H1 (cell line): Measurements from ENCODE around the gene TNNT3. TPM values are rescaled to one million over a fixed set of nuclear protein-coding genes. Genes with fewer than 3 reads are reported as not detected.

Experiments
- CTCF ChIA-PET: fragments of 300-600 bp; sonication (Branson Sonifier 250); formaldehyde crosslinking; loops from one replicate; lab custom pipeline; 2021; ENCODE audit not compliant: partially characterized antibody; lab: Charles Lee
- POLR2A ChIA-PET: fragments of 300-600 bp; sonication (Branson Sonifier 250); formaldehyde crosslinking; loops from one replicate; lab custom pipeline; 2021; ENCODE audit warnings: inconsistent platforms; ENCODE audit not compliant: partially characterized antibody; lab: Charles Lee
- DNase-seq, 2 experiments: peaks; one replicate each; pipeline versions ENCODE4 v3.0.0 to v3.0.0-alpha.2; 2010 to 2022; ENCODE audit warnings: low spot score in 2 of 2, low read depth in 1 of 2, mixed read lengths in 1 of 2
- FAIRE-seq: peaks from 2 replicates; lab custom pipeline; 2011; peaks lifted over from hg19 to GRCh38; lab: Jason Lieb, UNC
- H2AFZ ChIP-seq: 2 replicates; pipeline ENCODE4 v1.8.1; 2012; ENCODE audit warnings: low read length, inconsistent platforms
- H2AK5ac ChIP-seq: 2 replicates; pipeline ENCODE4 v1.6.1; 2013; ENCODE audit warnings: low read depth, low read length
- H2BK120ac ChIP-seq: replicated peaks from 2 replicates; pipeline ENCODE3; 2013; ENCODE audit warnings: low read depth, low read length, inconsistent platforms
- H2BK12ac ChIP-seq: 2 replicates; pipeline ENCODE4 v1.6.1; 2013; ENCODE audit warnings: low read depth, low read length
- H2BK15ac ChIP-seq: 2 replicates; pipeline ENCODE4 v1.6.1; 2013; ENCODE audit warnings: low read length
- H2BK20ac ChIP-seq: 2 replicates; pipeline ENCODE4 v1.6.1; 2013; ENCODE audit warnings: low read length
- H2BK5ac ChIP-seq: 2 replicates; pipeline ENCODE4 v1.6.1; 2013; ENCODE audit warnings: low read depth, low read length
- H3K14ac ChIP-seq: 2 replicates; pipeline ENCODE4 v1.6.1; 2013; ENCODE audit warnings: inconsistent platforms; ENCODE audit not compliant: insufficient read length
- H3K18ac ChIP-seq: 2 replicates; pipeline ENCODE4 v1.6.1; 2013; ENCODE audit warnings: low read length; ENCODE audit errors: extremely low read depth
- H3K23ac ChIP-seq: 2 replicates; pipeline ENCODE4 v1.6.1; 2013; ENCODE audit warnings: inconsistent platforms; ENCODE audit not compliant: insufficient read length
- H3K23me2 ChIP-seq: 2 replicates; pipeline ENCODE4 v1.6.1; 2013; ENCODE audit warnings: low read depth, low read length
- H3K27ac ChIP-seq: 2 replicates; pipeline ENCODE4 v1.6.1; 2011; ENCODE audit warnings: low read depth, low read length, inconsistent platforms
- H3K27me3 ChIP-seq, 4 experiments: replicated peaks in 1 of 4; 1 replicate in 1 of 4; 2 replicates in 3 of 4; pipeline versions ENCODE4 v1.6.1 to v1.8.1; 2011 to 2013; ENCODE audit warnings: low read length in 3 of 4, mild to moderate bottlenecking in 3 of 4, inconsistent platforms in 2 of 4, mixed read lengths in 2 of 4, moderate library complexity in 1 of 4; ENCODE audit not compliant: control insufficient read depth in 3 of 4, insufficient read depth in 3 of 4; ENCODE audit errors: extremely low read depth in 1 of 4
- H3K36me3 ChIP-seq, 4 experiments: 2 replicates each; pipeline versions ENCODE4 v1.6.1 to v1.8.1; 2011 to 2013; ENCODE audit warnings: mild to moderate bottlenecking in 4 of 4, low read length in 3 of 4, moderate library complexity in 2 of 4, control low read depth in 1 of 4, inconsistent platforms in 1 of 4; ENCODE audit not compliant: insufficient read depth in 4 of 4, control insufficient read depth in 2 of 4
- H3K4ac ChIP-seq: replicated peaks from 2 replicates; pipeline ENCODE3; 2013; ENCODE audit warnings: low read length, low read depth, mixed read lengths, inconsistent platforms; ENCODE audit not compliant: insufficient read length
- H3K4me1 ChIP-seq, 4 experiments: replicated peaks in 1 of 4; 1 replicate in 1 of 4; 2 replicates in 3 of 4; pipeline versions ENCODE4 v1.6.1 to v1.8.1; 2011 to 2013; ENCODE audit warnings: low read length in 3 of 4, inconsistent platforms in 2 of 4, mixed read lengths in 1 of 4; ENCODE audit not compliant: insufficient read depth in 4 of 4, control insufficient read depth in 3 of 4
- H3K4me2 ChIP-seq, 2 experiments: 2 replicates each; pipeline versions ENCODE4 v1.6.1 to v1.8.1; 2011 to 2013; ENCODE audit warnings: low read depth in 2 of 2, low read length in 2 of 2, control low read depth in 1 of 2, inconsistent platforms in 1 of 2, mild to moderate bottlenecking in 1 of 2; ENCODE audit not compliant: insufficient read depth in 1 of 2
- H3K4me3 ChIP-seq, 4 experiments: fragments of 200-600, 300-600 bp in 1 of 4; sonication (generic), shearing (Covaris generic), sonication (Bioruptor Twin) in 1 of 4; 2 replicates each; pipeline versions ENCODE4 v1.5.1 to v1.8.1; 2011 to 2016; ENCODE audit warnings: low read length in 4 of 4, low read depth in 3 of 4, control low read depth in 2 of 4, inconsistent platforms in 2 of 4, mild to moderate bottlenecking in 2 of 4, mixed read lengths in 1 of 4, moderate library complexity in 1 of 4; ENCODE audit not compliant: insufficient read depth in 2 of 4; ENCODE audit errors: extremely low read depth in 1 of 4
- H3K56ac ChIP-seq: replicated peaks from 2 replicates; pipeline ENCODE3; 2013; ENCODE audit warnings: low read depth, mild to moderate bottlenecking, mixed read lengths, low read length, inconsistent platforms; ENCODE audit not compliant: insufficient read length
- H3K79me1 ChIP-seq: 2 replicates; pipeline ENCODE4 v1.6.1; 2013; ENCODE audit warnings: low read depth, low read length, control low read depth
- H3K79me2 ChIP-seq, 2 experiments: 2 replicates each; pipeline versions ENCODE4 v1.6.1 to v1.8.1; 2012 to 2013; ENCODE audit warnings: low read length in 2 of 2, mild to moderate bottlenecking in 2 of 2, inconsistent platforms in 1 of 2; ENCODE audit not compliant: insufficient read depth in 2 of 2, control insufficient read depth in 1 of 2
- H3K9ac ChIP-seq, 4 experiments: replicated peaks in 1 of 4; 1 replicate in 1 of 4; 2 replicates in 3 of 4; pipeline versions ENCODE4 v1.6.1 to v1.8.1; 2011 to 2013; ENCODE audit warnings: low read depth in 3 of 4, low read length in 3 of 4, control low read depth in 2 of 4, mild to moderate bottlenecking in 2 of 4, moderate library complexity in 2 of 4, inconsistent platforms in 1 of 4; ENCODE audit errors: extremely low read depth in 1 of 4
- H3K9me3 ChIP-seq, 2 experiments: 2 replicates each; pipeline versions ENCODE4 v1.6.1 to v1.8.1; 2012 to 2013; ENCODE audit warnings: mild to moderate bottlenecking in 2 of 2, moderate library complexity in 2 of 2, control low read depth in 1 of 2, inconsistent platforms in 1 of 2, low read depth in 1 of 2, low read length in 1 of 2, mixed read lengths in 1 of 2; ENCODE audit not compliant: insufficient read depth in 2 of 2
- H4K20me1 ChIP-seq, 2 experiments: replicated peaks in 1 of 2; 2 replicates each; pipeline versions ENCODE3 to v1.8.1; 2011 to 2013; ENCODE audit warnings: inconsistent platforms in 2 of 2, low read length in 2 of 2, mild to moderate bottlenecking in 1 of 2; ENCODE audit not compliant: insufficient read depth in 2 of 2, control insufficient read depth in 1 of 2
- H4K5ac ChIP-seq: 2 replicates; pipeline ENCODE4 v1.6.1; 2013; ENCODE audit warnings: low read length, low read depth, mixed read lengths, inconsistent platforms; ENCODE audit not compliant: insufficient read length
- H4K8ac ChIP-seq: 2 replicates; pipeline ENCODE4 v1.8.0; 2013; ENCODE audit warnings: mild to moderate bottlenecking, moderate library complexity, low read length, inconsistent platforms; ENCODE audit not compliant: insufficient read depth; ENCODE audit errors: extremely low read depth
- H4K91ac ChIP-seq: replicated peaks from 2 replicates; pipeline ENCODE3; 2013; ENCODE audit warnings: low read length, mixed read lengths, inconsistent platforms; ENCODE audit not compliant: insufficient read length
- BACH1 ChIP-seq: IDR thresholded peaks from 2 replicates; pipeline ENCODE4 v1.6.1; 2012; ENCODE audit warnings: low read length, improper control_type of control experiment
- EGR1 ChIP-seq: IDR thresholded peaks from 2 replicates; pipeline ENCODE4 v1.6.1; 2011; ENCODE audit warnings: low read depth, low read length, borderline replicate concordance
- MAX ChIP-seq: IDR thresholded peaks from 2 replicates; pipeline ENCODE4 v1.6.1; 2012; ENCODE audit warnings: inconsistent platforms
- POLR2A ChIP-seq, 2 experiments: IDR thresholded peaks; 1 replicate in 1 of 2; 2 replicates in 1 of 2; pipeline ENCODE4 v1.6.1; 2011; ENCODE audit warnings: low read depth in 2 of 2, low read length in 2 of 2, mild to moderate bottlenecking in 2 of 2; ENCODE audit errors: control extremely low read depth in 1 of 2
- RAD21 ChIP-seq, 2 experiments: IDR thresholded peaks in 1 of 2; conservative IDR thresholded peaks in 1 of 2; 2 replicates each; pipeline ENCODE4 v1.6.1; 2011; ENCODE audit warnings: low read depth in 2 of 2, low read length in 2 of 2, improper control_type of control experiment in 1 of 2, inconsistent platforms in 1 of 2, mild to moderate bottlenecking in 1 of 2, moderate library complexity in 1 of 2
- RFX5 ChIP-seq: IDR thresholded peaks from 2 replicates; pipeline ENCODE4 v1.6.1; 2011; ENCODE audit warnings: low read depth, low read length, improper control_type of control experiment, borderline replicate concordance
- SP1 ChIP-seq: IDR thresholded peaks from 2 replicates; pipeline ENCODE4 v1.6.1; 2011; ENCODE audit warnings: low read depth, low read length
- WGBS, 2 experiments: shearing (Covaris generic) in 1 of 2; methylation state at CpG; one replicate each; pipeline versions ENCODE4 v1.1.6 to v1.1.7; 2013 to 2015; ENCODE audit warnings: low lambda C conversion rate in 2 of 2, mixed read lengths in 2 of 2, inconsistent platforms in 1 of 2, low coverage in 1 of 2, missing lambda C conversion rate in 1 of 2; ENCODE audit not compliant: insufficient replicate concordance in 2 of 2, insufficient coverage in 1 of 2, insufficient read length in 1 of 2; ENCODE audit errors: extremely low coverage in 1 of 2, missing lambda C conversion rate in 1 of 2; 5-methylcytosine and 5-hydroxymethylcytosine counted together
- polyA plus RNA-seq, 7 experiments: library from polyadenylated mRNA; depleted of rRNA in 3 of 7; stranded (reverse) in 5 of 7; unstranded in 2 of 7; fragments of >200 nt in 5 of 7; fragments of 200-250 nt in 2 of 7; gene quantifications; 1 replicate in 5 of 7; 2 replicates in 1 of 7; 4 replicates in 1 of 7; pipeline versions ENCODE4 v1.2.1 to v1.2.3, GENCODE V29; 2011 to 2013; ENCODE audit warnings: missing spikeins in 2 of 7, mixed read lengths in 2 of 7
- total RNA-seq: library from RNA; stranded (reverse); fragmentation: NEBNext Ultra II Directional; extraction: Animal tissue kit (Norgen Biotek cat#: 25700); gene quantifications from 2 replicates; pipeline ENCODE4 v1.2.1, GENCODE V29; 2021

Gene TNNT3
- total and polyA plus RNA-seq, 2 of the 8 experiments (the other 6 are each of a cell fraction or from before 2014, with no cell fraction given) = not detected

GRCh38 chr11:1873048-1873812 is 46.3 kb upstream of the TNNT3 start:
- H3K18ac ChIP-seq = no peak overlapping the region
- no peak overlapping the region for H3K9ac ChIP-seq
- POLR2A ChIA-PET = no interaction called here
- no peak overlapping the region for H3K4me3 ChIP-seq
- peaks cover 0 to 3% (median 0%) of the 10 kb centered on the region in 4 experiments; a peak in 1 of 7 replicates for H3K27me3 ChIP-seq
- H2BK5ac ChIP-seq = no peak overlapping the region
- no peak overlapping the region for H3K14ac ChIP-seq
- no peaks in the 10 kb centered on the region for H3K79me1 ChIP-seq
- H3K4me2 ChIP-seq = no peak overlapping the region
- no peaks in the 10 kb centered on the region for H4K20me1 ChIP-seq
- CTCF ChIA-PET = interaction anchor here (1.2 kb wide), 1 partner anchor 44 kb away, joined by 3 read pairs; no protein-coding TSS in a partner anchor
- no peak overlapping the region for H2BK20ac ChIP-seq
- H4K5ac ChIP-seq = no peak overlapping the region
- no peak overlapping the region for H2BK15ac ChIP-seq
- no peak overlapping the region for H3K56ac ChIP-seq
- no peak overlapping the region for H4K91ac ChIP-seq
- no peak overlapping the region for H3K4ac ChIP-seq
- no peak overlapping the region for H2AK5ac ChIP-seq
- no peaks in the 10 kb centered on the region; the same call in 1 of the 2 replicates for H3K23me2 ChIP-seq
- no peak for FAIRE-seq
- no peak overlapping the region for H4K8ac ChIP-seq
- no peak overlapping the region for H2BK12ac ChIP-seq
- H2AFZ ChIP-seq = no peak overlapping the region
- H3K36me3 ChIP-seq = no peaks in the 10 kb centered on the region
- no peak overlapping the region for H3K23ac ChIP-seq
- no peak overlapping the region for H3K27ac ChIP-seq
- H3K79me2 ChIP-seq = no peaks in the 10 kb centered on the region
- no peaks in the 10 kb centered on the region for H3K9me3 ChIP-seq
- H2BK120ac ChIP-seq = no peak overlapping the region
- no peak for DNase-seq
- TF ChIP-seq BACH1 (no peak), RAD21 (IDR thresholded peaks at IDR 0.05 in 1 of 2, conservative IDR thresholded peaks at IDR 0.05 in 1 of 2; ENCODE audit: low read depth in 2 of 2, low read length in 2 of 2) (no peak), RFX5 (no peak), EGR1 (no peak), MAX (no peak), SP1 (no peak), POLR2A (IDR thresholded peaks at IDR 0.05; ENCODE audit: control extremely low read depth in 1 of 2, low read depth in 2 of 2, low read length in 2 of 2) (no peak)
- H3K4me1 ChIP-seq = no peaks in the 10 kb centered on the region; a peak in 1 of 7 replicates
- WGBS, 2 experiments = 93% methylated on average over 2 of the region's 11 CpGs; no CpG with 5 or more reads in 1 of the 2 experiments
